ENCODE measurements around the gene ATP8B3.

ATP8B3 gene, protein sequence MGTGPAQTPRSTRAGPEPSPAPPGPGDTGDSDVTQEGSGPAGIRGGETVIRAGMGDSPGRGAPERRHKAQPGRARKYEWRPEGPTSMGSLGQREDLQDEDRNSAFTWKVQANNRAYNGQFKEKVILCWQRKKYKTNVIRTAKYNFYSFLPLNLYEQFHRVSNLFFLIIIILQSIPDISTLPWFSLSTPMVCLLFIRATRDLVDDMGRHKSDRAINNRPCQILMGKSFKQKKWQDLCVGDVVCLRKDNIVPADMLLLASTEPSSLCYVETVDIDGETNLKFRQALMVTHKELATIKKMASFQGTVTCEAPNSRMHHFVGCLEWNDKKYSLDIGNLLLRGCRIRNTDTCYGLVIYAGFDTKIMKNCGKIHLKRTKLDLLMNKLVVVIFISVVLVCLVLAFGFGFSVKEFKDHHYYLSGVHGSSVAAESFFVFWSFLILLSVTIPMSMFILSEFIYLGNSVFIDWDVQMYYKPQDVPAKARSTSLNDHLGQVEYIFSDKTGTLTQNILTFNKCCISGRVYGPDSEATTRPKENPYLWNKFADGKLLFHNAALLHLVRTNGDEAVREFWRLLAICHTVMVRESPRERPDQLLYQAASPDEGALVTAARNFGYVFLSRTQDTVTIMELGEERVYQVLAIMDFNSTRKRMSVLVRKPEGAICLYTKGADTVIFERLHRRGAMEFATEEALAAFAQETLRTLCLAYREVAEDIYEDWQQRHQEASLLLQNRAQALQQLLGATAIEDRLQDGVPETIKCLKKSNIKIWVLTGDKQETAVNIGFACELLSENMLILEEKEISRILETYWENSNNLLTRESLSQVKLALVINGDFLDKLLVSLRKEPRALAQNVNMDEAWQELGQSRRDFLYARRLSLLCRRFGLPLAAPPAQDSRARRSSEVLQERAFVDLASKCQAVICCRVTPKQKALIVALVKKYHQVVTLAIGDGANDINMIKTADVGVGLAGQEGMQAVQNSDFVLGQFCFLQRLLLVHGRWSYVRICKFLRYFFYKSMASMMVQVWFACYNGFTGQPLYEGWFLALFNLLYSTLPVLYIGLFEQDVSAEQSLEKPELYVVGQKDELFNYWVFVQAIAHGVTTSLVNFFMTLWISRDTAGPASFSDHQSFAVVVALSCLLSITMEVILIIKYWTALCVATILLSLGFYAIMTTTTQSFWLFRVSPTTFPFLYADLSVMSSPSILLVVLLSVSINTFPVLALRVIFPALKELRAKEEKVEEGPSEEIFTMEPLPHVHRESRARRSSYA (N-terminal part only)

GRCh38 chr19:1811942-1812425 is at the start of gene ATP8B3:
ATP8B3 (minus strand) TSS chr19:1812276; CDS start chr19:1811736, 540 bp downstream.
- no peak for DNase-seq (ENCODE audit: low spot score)

DNA sequence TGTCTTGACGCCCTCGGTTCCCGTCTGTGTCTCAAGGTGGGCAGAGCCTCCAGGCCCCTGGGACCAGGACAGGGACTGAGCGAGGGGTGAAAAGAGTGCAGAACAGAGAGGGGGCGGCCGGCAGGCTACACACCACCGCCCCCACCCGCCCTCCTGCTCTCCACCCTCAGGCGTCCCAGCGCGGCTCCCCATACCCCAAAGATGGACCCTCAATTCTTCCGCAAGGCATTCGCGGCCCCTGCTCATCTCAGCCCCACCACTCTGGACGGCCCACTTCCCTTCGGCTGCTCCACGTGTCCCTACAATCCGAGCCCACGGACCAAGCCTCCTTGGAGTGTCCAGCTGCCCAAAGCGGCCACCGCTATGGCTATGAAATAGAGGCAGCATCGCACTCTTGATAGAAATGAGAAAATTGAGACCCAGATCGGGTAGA is 49.5 kb upstream of the ATP8B3 start:
- DNase-seq (ENCODE audit: low spot score): no peak

GRCh38 chr19:1860821-1861598 is 48.9 kb upstream of the ATP8B3 start:
- DNase-seq (ENCODE audit: low spot score): no peak

DNA sequence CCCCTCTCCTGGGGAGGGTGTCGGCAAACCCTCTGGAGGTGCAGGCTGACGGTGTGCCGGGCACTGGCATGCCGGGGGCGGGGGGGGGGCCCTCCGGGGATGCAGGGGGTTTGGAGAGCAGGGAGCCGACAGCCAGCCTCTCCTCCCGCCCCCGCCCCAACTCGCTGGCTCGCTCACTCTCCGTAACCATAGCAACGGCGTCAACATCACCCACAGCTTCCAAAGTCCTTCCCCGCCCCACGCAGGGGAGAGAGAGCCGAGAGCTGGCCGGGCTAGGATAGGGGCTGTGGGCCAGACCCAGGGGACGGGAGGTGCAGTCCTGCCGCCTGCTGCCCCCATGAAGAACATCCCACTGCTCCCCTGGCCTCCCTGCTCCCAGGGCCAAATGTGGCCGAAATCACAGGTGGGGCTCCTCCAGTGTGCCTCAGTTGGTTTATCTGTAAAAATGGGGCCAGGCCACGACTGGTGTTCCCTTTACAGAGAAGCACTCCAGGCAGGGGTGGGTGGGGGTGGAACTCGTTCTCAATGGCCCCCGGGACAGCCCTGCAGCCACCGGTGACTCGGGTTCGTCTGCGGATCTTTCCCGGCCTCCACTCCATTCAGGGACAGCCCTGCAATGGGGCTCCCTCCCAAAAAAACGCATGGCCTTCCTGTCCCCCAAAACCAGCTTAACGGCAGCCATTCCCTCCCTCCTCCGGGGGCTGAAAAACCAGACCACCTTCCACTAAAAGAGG is 48.1 kb upstream of the ATP8B3 start:
- peak; percentile 69 for DNase-seq (ENCODE audit: low spot score)

DNA sequence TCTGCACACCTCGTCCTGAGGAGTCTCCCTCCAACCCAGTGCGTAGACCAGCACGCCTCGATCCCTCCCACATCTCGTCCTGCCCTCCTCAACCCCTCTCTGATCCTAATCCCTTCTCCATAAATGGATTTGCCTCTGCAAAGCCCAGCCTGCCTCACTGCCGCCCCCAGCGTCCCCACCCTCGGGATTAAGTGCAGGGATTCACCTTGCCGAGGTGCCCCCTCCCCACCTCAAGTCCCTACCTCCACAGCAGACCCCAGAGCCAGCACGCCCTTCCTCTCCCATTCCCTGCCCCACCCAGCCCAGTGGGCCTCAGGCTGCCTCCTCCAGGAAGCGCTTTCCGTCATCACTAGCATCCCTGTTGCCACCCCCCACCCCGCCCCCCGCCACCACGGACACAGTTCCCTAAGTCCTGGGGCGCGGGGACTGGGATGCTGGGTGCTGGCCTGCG is 47.3 kb upstream of the ATP8B3 start:
- no peak for DNase-seq (ENCODE audit: low spot score)

- DNase-seq (ENCODE audit: low spot score): no peak
Measured at GRCh38 chr19:1858412-1859081, 46.5 kb upstream of the ATP8B3 start.

DNA sequence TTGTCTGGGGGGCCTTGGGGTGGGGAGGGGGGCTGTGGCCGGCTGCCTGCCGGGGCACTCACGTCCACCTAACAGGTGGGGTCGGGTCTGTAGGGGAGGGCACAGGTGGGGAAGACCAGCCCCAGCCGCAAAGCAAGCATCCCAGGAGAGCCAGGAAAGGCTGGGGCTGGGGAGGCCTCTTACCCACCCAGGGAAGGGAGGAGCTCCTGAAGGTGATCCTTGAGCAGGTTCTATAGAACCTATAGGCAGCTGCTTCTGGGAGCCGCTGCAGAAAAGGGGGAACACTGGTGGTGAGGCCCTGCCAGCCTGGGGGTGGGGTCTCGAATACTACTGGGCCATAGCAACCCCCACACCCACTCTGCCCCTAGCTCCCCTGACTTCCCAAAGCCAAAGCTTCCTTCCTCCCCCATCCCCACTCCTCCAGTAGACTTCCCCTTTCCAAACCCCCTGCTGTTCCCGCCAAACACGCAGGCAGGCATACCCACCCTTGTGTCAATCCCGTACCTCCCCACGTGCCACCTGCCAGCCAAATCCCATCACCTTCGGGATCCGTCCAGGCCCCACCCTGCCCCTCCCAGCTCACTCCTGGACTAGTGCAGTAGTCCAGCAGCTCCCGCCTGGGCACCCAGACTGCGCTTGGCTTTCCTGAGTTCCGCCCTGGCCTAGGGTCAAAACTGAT is 45.7 kb upstream of the ATP8B3 start:
- no peak for DNase-seq (ENCODE audit: low spot score)

GRCh38 chr19:1856698-1857603 is 44.9 kb upstream of the ATP8B3 start:
- DNase-seq (ENCODE audit: low spot score): no peak

DNA sequence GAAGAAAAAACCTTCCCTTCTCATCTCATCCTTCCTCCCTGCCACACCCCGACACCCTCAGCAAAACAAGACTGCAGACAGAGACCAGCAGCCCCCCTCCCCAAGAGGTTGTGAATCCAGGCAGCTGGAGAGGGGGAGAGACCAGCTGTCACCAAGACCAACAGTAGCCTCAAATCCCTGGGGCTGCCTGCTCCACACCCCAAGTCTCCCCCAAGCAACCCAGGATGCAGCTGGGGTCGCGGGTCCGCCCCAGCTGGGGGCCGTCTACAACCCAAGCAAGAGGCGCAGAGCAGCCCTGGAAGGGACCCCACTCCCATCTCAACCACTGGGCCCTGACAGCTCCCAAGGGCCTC is 44.2 kb upstream of the ATP8B3 start:
- no peak for DNase-seq (ENCODE audit: low spot score)

DNA sequence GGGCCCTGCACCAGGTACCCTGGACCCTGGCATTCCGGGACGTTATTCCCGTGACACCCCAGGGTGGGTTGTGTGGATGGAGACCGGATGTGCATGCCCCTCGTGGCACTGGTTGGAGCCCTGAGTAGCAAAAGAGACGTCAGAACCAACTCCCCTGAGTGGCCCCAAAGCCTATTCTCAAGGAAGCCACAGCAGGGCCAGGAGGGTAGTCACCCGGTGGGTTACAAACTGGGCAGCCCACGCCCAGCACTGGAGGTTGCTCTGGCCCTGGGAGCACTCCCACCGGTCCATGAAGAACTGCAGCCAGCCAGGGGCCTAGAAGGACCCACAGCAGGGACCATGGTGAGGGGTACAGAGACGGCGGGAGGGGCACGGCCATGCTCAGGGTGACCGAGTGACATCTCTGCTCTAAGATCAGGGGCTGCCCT is 43.8 kb upstream of the ATP8B3 start:
- no peak for DNase-seq (ENCODE audit: low spot score)

GRCh38 chr19:1855040-1855827 is 43.2 kb upstream of the ATP8B3 start:
- DNase-seq (ENCODE audit: low spot score): peak; percentile 92

GRCh38 chr19:1854542-1855039 is 42.5 kb upstream of the ATP8B3 start:
- DNase-seq (ENCODE audit: low spot score): peak; percentile 66

GRCh38 chr19:1854039-1854541 is 42.0 kb upstream of the ATP8B3 start:
- DNase-seq (ENCODE audit: low spot score): no peak

DNA sequence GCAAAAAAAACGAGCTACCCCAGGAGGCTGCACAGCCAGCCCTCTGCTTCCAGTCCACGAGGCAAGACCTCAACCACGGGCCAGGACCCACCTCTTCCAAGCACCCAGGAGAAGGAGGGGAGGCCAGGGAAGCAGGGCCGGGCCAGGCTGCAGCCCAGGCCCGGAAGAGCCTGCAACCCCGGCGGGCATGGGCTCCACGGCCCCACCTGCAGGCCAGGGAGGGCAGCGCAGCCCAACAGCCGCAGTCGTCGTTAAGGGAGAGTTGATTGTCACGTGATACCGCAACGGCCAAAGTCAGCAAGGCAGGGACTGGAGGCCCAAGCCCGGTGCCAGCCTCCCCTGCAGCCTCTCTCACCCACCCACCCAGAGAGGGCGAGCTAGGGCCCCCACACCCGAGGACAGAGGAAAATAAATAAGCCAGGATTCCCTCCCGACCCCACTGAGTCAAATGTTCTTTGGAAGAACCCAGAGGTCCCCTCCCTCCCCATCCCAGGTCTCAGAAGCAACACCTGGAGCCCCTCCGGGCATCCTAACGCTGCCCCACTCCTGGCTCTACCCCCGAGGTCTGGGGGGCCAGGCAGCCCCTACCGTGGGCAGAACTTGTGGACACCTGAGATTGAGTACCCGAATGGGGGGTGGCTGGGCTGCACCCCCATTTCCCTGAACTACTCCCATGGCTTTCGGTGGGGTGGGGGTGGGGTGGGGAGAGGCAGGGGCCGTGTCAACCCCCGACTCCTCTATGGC is 41.4 kb upstream of the ATP8B3 start:
- DNase-seq (ENCODE audit: low spot score): peak; percentile 90

DNA sequence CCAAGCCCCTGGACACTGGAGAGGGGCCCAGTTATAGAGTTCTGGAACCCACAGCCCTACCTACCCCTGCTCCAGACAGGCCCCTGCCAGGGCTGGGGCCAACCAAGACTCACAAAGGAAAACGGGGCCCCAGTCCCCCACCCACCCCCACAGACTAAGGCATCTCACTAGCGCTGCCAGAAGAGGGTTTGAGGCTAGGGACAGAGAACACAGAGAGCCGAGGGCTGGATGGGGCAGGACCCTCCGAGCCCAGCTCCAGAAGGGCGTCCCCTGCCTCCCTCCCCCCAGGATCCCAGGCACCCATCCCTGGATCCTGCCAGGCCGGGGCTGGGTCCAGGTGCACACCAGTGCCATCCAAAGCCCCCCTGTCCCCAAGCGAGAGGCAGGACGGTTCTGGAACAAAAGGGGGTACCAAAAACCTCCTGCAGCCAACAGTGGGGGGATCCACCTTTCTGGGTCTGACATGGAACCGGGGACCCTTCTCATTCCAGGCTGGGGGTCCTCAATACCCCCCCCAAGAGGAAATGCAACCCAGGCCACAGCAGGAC is 40.6 kb upstream of the ATP8B3 start:
- DNase-seq (ENCODE audit: low spot score): no peak
